Measurements from ENCODE around the gene COPS2. TPM values are rescaled to one million over a fixed set of nuclear protein-coding genes. Genes with fewer than 3 reads are reported as not detected.
A peak's percentile ranks its signal among the peaks of the same experiment; 100 is the strongest.

The COPS2 gene
- total and polyA plus RNA-seq, 10 donors = 21.0 to 58.4 (median 47.3) TPM

GRCh38 chr15:49148298-49148697, 7.1 kb downstream of the COPS2 start:
- 26 to 59% (median 49%) methylated on average over 1 of the region's 1 CpG for WGBS, 5 donors
- peaks cover 29 to 89% (median 72%) of the 10 kb centered on the region in 6 donors for H3K4me1 ChIP-seq
- H3K4me3 ChIP-seq = no peak overlapping the region
- H3K27me3 ChIP-seq (replicated peaks in 1 of 7) = no peaks in the 10 kb centered on the region
- peak overlapping the region in 2 of 8 donors; percentile 29 to 43 for H3K27ac ChIP-seq
- peaks cover under 1 to 23% (median 11%) of the 10 kb centered on the region in 6 donors for H3K36me3 ChIP-seq
- intact Hi-C loops (cut with DNase I; ENCODE audit: low total_unique reads) = loop anchor here (5.0 to 10.0 kb wide), 2 partner anchors 103 to 286 kb away; partner anchors contain the start of gene SECISBP2L
- DNase-seq = no peak
- no peaks in the 10 kb centered on the region for H3K9me3 ChIP-seq
- TF ChIP-seq POLR2A (IDR thresholded peaks at IDR 0.05) = no peak
- TF ChIP-seq POLR2AphosphoS5 (IDR thresholded peaks at IDR 0.05) = no peak

- intact Hi-C loops (cut with DNase I; ENCODE audit: low total_unique reads) = loop anchor here (5.0 to 10.0 kb wide), 2 partner anchors 101 to 284 kb away; partner anchors contain the start of gene SECISBP2L
- no peak for DNase-seq
- no peak overlapping the region for H3K4me3 ChIP-seq
- TF ChIP-seq POLR2A (IDR thresholded peaks at IDR 0.05) (no peak), POLR2AphosphoS5 (IDR thresholded peaks at IDR 0.05) (no peak), CTCF (IDR thresholded peaks at IDR 0.05 in 8 of 11, conservative IDR thresholded peaks at IDR 0.05 in 3 of 11) (peak in 10 of 11 experiments; percentile 6 to 64 (median 47))
- H3K4me1 ChIP-seq = peaks cover 14 to 66% (median 53%) of the 10 kb centered on the region in 6 donors
- no peaks in the 10 kb centered on the region for H3K27me3 ChIP-seq (replicated peaks in 1 of 7)
- peaks cover 4 to 44% (median 33%) of the 10 kb centered on the region in 6 donors for H3K36me3 ChIP-seq
- no peak overlapping the region for H3K27ac ChIP-seq
- 28 to 41% (median 36%) methylated on average over 3 of the region's 3 CpGs for WGBS, 5 donors
- H3K9me3 ChIP-seq = no peaks in the 10 kb centered on the region
Measured at GRCh38 chr15:49145651-49146609, 9.5 kb downstream of the COPS2 start.

- 90 to 98% (median 92%) methylated on average over 2 of the region's 2 CpGs for WGBS, 5 donors
- Histone ChIP-seq H3K9me3 (no peaks in the 10 kb centered on the region), H3K4me3 (no peak overlapping the region), H3K36me3 (peaks cover 0 to 100% (median 85%) of the 10 kb centered on the region in 6 donors), H3K27me3 (replicated peaks in 1 of 7) (no peaks in the 10 kb centered on the region), H3K4me1 (no peaks in the 10 kb centered on the region), H3K27ac (no peak overlapping the region)
- TF ChIP-seq CTCF (IDR thresholded peaks at IDR 0.05 in 8 of 11, conservative IDR thresholded peaks at IDR 0.05 in 3 of 11) (no peak), POLR2A (IDR thresholded peaks at IDR 0.05) (no peak), POLR2AphosphoS5 (IDR thresholded peaks at IDR 0.05) (no peak)
- intact Hi-C loops (cut with DNase I; ENCODE audit: low total_unique reads) = no loop called here
- no peak for DNase-seq
Measured at GRCh38 chr15:49137861-49138260, 17.5 kb downstream of the COPS2 start.

GRCh38 chr15:49135911-49136310, 19.5 kb downstream of the COPS2 start:
- Histone ChIP-seq H3K4me1 (no peaks in the 10 kb centered on the region), H3K36me3 (peaks cover 2 to 100% (median 79%) of the 10 kb centered on the region in 6 donors), H3K9me3 (no peaks in the 10 kb centered on the region), H3K27me3 (replicated peaks in 1 of 7) (no peaks in the 10 kb centered on the region), H3K4me3 (no peak overlapping the region), H3K27ac (no peak overlapping the region)
- no peak for DNase-seq
- 79 to 88% (median 86%) methylated on average over 3 of the region's 3 CpGs for WGBS, 5 donors
- intact Hi-C loops (cut with DNase I; ENCODE audit: low total_unique reads) = no loop called here
- TF ChIP-seq CTCF (IDR thresholded peaks at IDR 0.05 in 8 of 11, conservative IDR thresholded peaks at IDR 0.05 in 3 of 11) (no peak), POLR2AphosphoS5 (IDR thresholded peaks at IDR 0.05) (no peak), POLR2A (IDR thresholded peaks at IDR 0.05) (no peak)

Measured in spleen (tissue), 11 donors.